Measurements from ENCODE around the gene NRG2.

NRG2 gene

GRCh38 chr5:140035881-140036280 lies 7.2 kb downstream of the NRG2 start:
- TF ChIP-seq, protein P1, sequence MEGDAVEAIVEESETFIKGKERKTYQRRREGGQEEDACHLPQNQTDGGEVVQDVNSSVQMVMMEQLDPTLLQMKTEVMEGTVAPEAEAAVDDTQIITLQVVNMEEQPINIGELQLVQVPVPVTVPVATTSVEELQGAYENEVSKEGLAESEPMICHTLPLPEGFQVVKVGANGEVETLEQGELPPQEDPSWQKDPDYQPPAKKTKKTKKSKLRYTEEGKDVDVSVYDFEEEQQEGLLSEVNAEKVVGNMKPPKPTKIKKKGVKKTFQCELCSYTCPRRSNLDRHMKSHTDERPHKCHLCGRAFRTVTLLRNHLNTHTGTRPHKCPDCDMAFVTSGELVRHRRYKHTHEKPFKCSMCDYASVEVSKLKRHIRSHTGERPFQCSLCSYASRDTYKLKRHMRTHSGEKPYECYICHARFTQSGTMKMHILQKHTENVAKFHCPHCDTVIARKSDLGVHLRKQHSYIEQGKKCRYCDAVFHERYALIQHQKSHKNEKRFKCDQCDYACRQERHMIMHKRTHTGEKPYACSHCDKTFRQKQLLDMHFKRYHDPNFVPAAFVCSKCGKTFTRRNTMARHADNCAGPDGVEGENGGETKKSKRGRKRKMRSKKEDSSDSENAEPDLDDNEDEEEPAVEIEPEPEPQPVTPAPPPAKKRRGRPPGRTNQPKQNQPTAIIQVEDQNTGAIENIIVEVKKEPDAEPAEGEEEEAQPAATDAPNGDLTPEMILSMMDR (IDR thresholded peaks at IDR 0.05; ENCODE audit: insufficient read depth, low read length, poor library complexity, severe bottlenecking) = no peak
- TF ChIP-seq EZH2phosphoT487 (conservative IDR thresholded peaks at IDR 0.05; ENCODE audit: low read length) = no peak
- Histone ChIP-seq H3K4me3 (ENCODE audit: insufficient read depth, low read length, poor library complexity, severe bottlenecking) (no peak overlapping the region), H3K79me2 (ENCODE audit: insufficient read depth, low read length) (no peaks in the 10 kb centered on the region), H4K20me1 (ENCODE audit: low read depth, low read length) (no peaks in the 10 kb centered on the region), H3F3A (ENCODE audit: insufficient read depth) (no peaks in the 10 kb centered on the region), H3K9me2 (replicated peaks; ENCODE audit: insufficient read depth, low read length) (no peaks in the 10 kb centered on the region), H3K36me3 (ENCODE audit: low read length) (no peaks in the 10 kb centered on the region), H3K4me2 (ENCODE audit: low read depth, low read length, poor library complexity, severe bottlenecking) (no peak overlapping the region), H3K9me3 (ENCODE audit: insufficient read depth, low read length) (no peaks in the 10 kb centered on the region), H3K9ac (ENCODE audit: low read length) (no peak overlapping the region), H3K27me3 (ENCODE audit: low read length) (no peaks in the 10 kb centered on the region), H2AFZ (ENCODE audit: low read depth, low read length, severe bottlenecking) (no peak overlapping the region), H3K27ac (ENCODE audit: low read depth, low read length) (no peak overlapping the region)

DNA sequence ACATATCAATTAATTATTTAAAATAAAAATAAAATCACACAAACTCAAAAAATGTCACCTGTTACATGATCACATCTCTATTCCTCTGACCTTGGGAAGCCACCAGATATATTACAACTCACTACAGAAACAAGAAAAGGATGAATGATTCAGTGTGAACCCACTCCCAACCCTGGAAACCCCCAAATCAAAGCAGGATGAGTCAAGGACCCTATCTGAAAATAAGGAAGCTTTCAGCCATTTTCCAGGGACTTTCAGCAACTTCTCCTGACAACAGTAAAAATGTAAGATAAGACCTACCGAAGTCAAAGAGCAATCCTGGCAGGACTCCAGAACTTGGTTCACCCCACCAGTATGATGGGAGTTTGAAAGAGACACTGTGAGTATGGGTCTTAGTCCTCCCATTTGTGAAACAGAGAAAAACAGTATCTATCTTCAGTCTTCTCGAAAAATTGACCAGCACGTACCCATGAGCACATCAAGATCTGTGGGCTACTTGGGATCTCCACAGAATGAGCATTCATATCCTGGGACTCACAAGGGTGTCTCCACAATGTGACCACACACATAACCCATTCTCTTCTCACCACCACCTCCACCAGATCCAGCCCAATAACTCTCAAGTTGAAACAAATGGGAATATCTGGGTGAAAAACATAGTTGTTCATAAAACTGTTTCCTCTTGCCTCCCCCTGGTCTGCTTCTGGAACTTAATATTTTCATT lies 9.9 kb downstream of the NRG2 start:
- no peaks in the 10 kb centered on the region for H3F3A ChIP-seq (ENCODE audit: insufficient read depth)
- TF ChIP-seq, protein P1 (IDR thresholded peaks at IDR 0.05; ENCODE audit: insufficient read depth, low read length, poor library complexity, severe bottlenecking) = no peak
- TF ChIP-seq EZH2phosphoT487 (conservative IDR thresholded peaks at IDR 0.05; ENCODE audit: low read length) = no peak
- no peaks in the 10 kb centered on the region for H3K9me3 ChIP-seq (ENCODE audit: insufficient read depth, low read length)
- no peak overlapping the region for H2AFZ ChIP-seq (ENCODE audit: low read depth, low read length, severe bottlenecking)
- H3K9me2 ChIP-seq (replicated peaks; ENCODE audit: insufficient read depth, low read length) = no peaks in the 10 kb centered on the region
- H3K79me2 ChIP-seq (ENCODE audit: insufficient read depth, low read length) = no peaks in the 10 kb centered on the region
- H4K20me1 ChIP-seq (ENCODE audit: low read depth, low read length) = no peaks in the 10 kb centered on the region
- no peak overlapping the region for H3K4me2 ChIP-seq (ENCODE audit: low read depth, low read length, poor library complexity, severe bottlenecking)
- H3K4me3 ChIP-seq (ENCODE audit: insufficient read depth, low read length, poor library complexity, severe bottlenecking) = no peak overlapping the region
- no peaks in the 10 kb centered on the region for H3K36me3 ChIP-seq (ENCODE audit: low read length)
- H3K27me3 ChIP-seq (ENCODE audit: low read length) = no peaks in the 10 kb centered on the region
- no peak overlapping the region for H3K27ac ChIP-seq (ENCODE audit: low read depth, low read length)
- H3K9ac ChIP-seq (ENCODE audit: low read length) = no peak overlapping the region

DNA sequence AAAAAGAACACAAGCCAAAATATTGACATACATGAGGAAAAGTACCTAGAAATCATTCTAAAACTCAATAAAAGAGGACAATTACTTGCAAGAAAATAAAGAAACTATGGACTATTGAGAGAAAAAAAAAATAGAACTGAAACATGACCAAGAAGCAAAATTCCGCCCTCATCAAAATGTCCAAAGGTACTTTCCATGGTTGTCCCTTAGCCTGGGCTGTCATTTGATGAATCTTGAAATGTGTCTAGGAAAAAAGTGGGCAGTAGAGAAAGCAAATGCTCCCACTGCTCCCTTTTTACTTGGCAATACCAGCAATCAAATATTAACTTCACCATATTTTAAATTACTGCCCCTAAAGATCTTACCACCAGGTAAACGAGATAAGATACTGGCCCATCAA lies 10.8 kb downstream of the NRG2 start:
- no peaks in the 10 kb centered on the region for H3K79me2 ChIP-seq (ENCODE audit: insufficient read depth, low read length)

More for the DNA sequence above, 10.8 kb downstream of the NRG2 start:
- TF ChIP-seq, protein P1 (IDR thresholded peaks at IDR 0.05; ENCODE audit: insufficient read depth, low read length, poor library complexity, severe bottlenecking) = no peak
- TF ChIP-seq EZH2phosphoT487 (conservative IDR thresholded peaks at IDR 0.05; ENCODE audit: low read length) = no peak
- Histone ChIP-seq H3K4me2 (ENCODE audit: low read depth, low read length, poor library complexity, severe bottlenecking) (no peak overlapping the region), H3K27me3 (ENCODE audit: low read length) (no peaks in the 10 kb centered on the region), H3K27ac (ENCODE audit: low read depth, low read length) (no peak overlapping the region), H3K4me3 (ENCODE audit: insufficient read depth, low read length, poor library complexity, severe bottlenecking) (no peak overlapping the region), H2AFZ (ENCODE audit: low read depth, low read length, severe bottlenecking) (no peak overlapping the region), H3F3A (ENCODE audit: insufficient read depth) (no peaks in the 10 kb centered on the region), H3K9ac (ENCODE audit: low read length) (no peak overlapping the region), H3K36me3 (ENCODE audit: low read length) (no peaks in the 10 kb centered on the region), H4K20me1 (ENCODE audit: low read depth, low read length) (no peaks in the 10 kb centered on the region), H3K9me3 (ENCODE audit: insufficient read depth, low read length) (no peaks in the 10 kb centered on the region), H3K9me2 (replicated peaks; ENCODE audit: insufficient read depth, low read length) (no peaks in the 10 kb centered on the region)
